Measurements from ENCODE around the gene KCNK3.

DNA sequence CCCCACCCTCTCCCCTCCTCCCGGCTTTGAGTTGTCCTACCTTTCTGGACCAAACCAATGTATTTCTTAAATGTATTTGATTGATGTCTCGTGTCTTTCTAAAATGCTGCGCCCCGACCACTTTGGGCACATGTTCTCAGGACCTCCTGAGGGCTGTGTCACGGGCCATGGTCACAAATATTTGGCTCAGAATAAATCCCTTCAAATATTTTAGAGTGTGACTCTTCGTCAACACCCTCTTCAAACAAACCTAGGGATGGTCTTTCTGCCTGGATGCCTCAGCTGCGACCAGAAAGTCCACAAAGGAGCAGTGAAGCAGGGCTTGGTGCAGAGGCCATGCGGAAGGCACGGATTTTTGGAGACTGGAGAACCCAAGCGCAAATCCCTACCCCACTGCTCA is 70.5 kb downstream of the KCNK3 start:
- TF ChIP-seq, protein P1, sequence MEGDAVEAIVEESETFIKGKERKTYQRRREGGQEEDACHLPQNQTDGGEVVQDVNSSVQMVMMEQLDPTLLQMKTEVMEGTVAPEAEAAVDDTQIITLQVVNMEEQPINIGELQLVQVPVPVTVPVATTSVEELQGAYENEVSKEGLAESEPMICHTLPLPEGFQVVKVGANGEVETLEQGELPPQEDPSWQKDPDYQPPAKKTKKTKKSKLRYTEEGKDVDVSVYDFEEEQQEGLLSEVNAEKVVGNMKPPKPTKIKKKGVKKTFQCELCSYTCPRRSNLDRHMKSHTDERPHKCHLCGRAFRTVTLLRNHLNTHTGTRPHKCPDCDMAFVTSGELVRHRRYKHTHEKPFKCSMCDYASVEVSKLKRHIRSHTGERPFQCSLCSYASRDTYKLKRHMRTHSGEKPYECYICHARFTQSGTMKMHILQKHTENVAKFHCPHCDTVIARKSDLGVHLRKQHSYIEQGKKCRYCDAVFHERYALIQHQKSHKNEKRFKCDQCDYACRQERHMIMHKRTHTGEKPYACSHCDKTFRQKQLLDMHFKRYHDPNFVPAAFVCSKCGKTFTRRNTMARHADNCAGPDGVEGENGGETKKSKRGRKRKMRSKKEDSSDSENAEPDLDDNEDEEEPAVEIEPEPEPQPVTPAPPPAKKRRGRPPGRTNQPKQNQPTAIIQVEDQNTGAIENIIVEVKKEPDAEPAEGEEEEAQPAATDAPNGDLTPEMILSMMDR (conservative IDR thresholded peaks at IDR 0.05; ENCODE audit: low read length), result no peak
- TF ChIP-seq EZH2phosphoT487 (IDR thresholded peaks at IDR 0.05; ENCODE audit: borderline replicate concordance, low read depth, low read length), result no peak
